ENCODE results near the gene JUP.

The JUP gene

GRCh38 chr17:41806685-41807445 lies 20.4 kb upstream of the JUP start:
- WGBS, 2 experiments, result 94% methylated on average over 8 of the region's 8 CpGs
- Histone ChIP-seq H3K9me3 (ENCODE audit: control insufficient read depth, low read length) (no peaks in the 10 kb centered on the region), H3K4me3 (ENCODE audit: insufficient read depth, low read depth, low read length) (no peak overlapping the region), H3K36me3 (ENCODE audit: control insufficient read depth, insufficient read depth, low read length) (peaks cover 9% of the 10 kb centered on the region), H3K4me1 (ENCODE audit: control insufficient read depth, insufficient read depth, low read length) (peaks cover 4% of the 10 kb centered on the region), H3K27ac (ENCODE audit: insufficient read depth, low read depth, low read length, poor library complexity, severe bottlenecking) (no peak overlapping the region), H3K27me3 (ENCODE audit: control insufficient read depth, insufficient read depth, low read length, poor library complexity, severe bottlenecking) (no peaks in the 10 kb centered on the region)

GRCh38 chr17:41803049-41804020 lies 16.8 kb upstream of the JUP start:
- H3K9me3 ChIP-seq (ENCODE audit: control insufficient read depth, low read length), result no peaks in the 10 kb centered on the region
- peaks cover 9% of the 10 kb centered on the region for H3K4me1 ChIP-seq (ENCODE audit: control insufficient read depth, insufficient read depth, low read length)
- H3K4me3 ChIP-seq (ENCODE audit: insufficient read depth, low read depth, low read length), result no peak overlapping the region
- H3K27me3 ChIP-seq (ENCODE audit: control insufficient read depth, insufficient read depth, low read length, poor library complexity, severe bottlenecking), result no peaks in the 10 kb centered on the region
- no peak overlapping the region for H3K27ac ChIP-seq (ENCODE audit: insufficient read depth, low read depth, low read length, poor library complexity, severe bottlenecking)
- WGBS, 2 experiments, result 80 to 81% methylated on average over 24 of the region's 24 CpGs
- H3K36me3 ChIP-seq (ENCODE audit: control insufficient read depth, insufficient read depth, low read length), result peaks cover 3% of the 10 kb centered on the region

DNA sequence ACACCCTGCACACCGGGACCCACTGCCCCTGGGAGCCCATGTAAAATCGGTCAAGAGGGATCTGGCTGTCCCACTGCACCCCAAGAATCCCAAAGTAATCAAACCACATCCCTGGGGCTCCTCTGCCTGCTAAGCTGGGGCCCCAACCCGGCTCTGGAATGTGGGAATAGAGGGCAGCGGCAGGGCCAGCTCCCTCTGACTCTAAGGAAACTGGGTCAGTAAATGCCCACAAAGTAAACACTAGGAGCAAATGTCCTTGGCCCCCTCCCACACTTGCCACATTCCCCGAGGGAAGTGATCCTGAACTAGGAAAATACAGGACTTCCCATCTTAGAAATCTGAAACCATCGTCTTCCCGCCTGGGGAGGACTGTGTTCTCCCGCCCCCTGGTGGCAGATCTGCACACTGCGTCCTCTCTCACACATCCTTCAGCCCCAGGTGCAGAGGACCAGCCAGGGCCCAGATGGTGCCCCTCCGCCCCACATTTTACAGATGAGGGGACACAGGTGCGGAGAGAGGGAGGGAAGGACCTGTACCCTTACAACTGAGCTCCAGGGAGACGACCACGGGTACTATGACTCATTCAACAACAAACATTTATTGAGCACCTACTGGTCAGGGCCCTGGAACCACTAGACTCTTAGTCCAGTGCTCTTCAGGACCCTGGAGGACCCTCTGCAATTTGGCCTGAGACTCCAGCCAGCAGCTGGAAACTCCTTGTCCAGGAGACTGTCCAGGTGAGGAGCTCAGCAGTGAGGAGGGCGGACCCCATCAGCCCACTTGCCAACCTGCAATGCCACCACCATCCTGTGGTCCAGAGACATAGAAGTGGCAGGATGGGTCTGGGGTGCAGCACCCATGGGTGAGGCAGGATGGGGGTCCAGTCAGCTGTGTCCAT lies 15.1 kb upstream of the JUP start:
- Histone ChIP-seq H3K9me3 (ENCODE audit: control insufficient read depth, low read length) (no peaks in the 10 kb centered on the region), H3K4me3 (ENCODE audit: insufficient read depth, low read depth, low read length) (no peak overlapping the region), H3K27ac (ENCODE audit: insufficient read depth, low read depth, low read length, poor library complexity, severe bottlenecking) (no peak overlapping the region), H3K36me3 (ENCODE audit: control insufficient read depth, insufficient read depth, low read length) (no peaks in the 10 kb centered on the region), H3K4me1 (ENCODE audit: control insufficient read depth, insufficient read depth, low read length) (peaks cover 9% of the 10 kb centered on the region), H3K27me3 (ENCODE audit: control insufficient read depth, insufficient read depth, low read length, poor library complexity, severe bottlenecking) (no peaks in the 10 kb centered on the region)
- WGBS, 2 experiments, result 18 to 19% methylated on average over 14 of the region's 14 CpGs

- 40% methylated on average over 18 of the region's 18 CpGs for WGBS, 2 experiments
- Histone ChIP-seq H3K9me3 (ENCODE audit: control insufficient read depth, low read length) (no peaks in the 10 kb centered on the region), H3K4me1 (ENCODE audit: control insufficient read depth, insufficient read depth, low read length) (peaks cover 9% of the 10 kb centered on the region), H3K27me3 (ENCODE audit: control insufficient read depth, insufficient read depth, low read length, poor library complexity, severe bottlenecking) (no peaks in the 10 kb centered on the region), H3K27ac (ENCODE audit: insufficient read depth, low read depth, low read length, poor library complexity, severe bottlenecking) (no peak overlapping the region), H3K4me3 (ENCODE audit: insufficient read depth, low read depth, low read length) (no peak overlapping the region), H3K36me3 (ENCODE audit: control insufficient read depth, insufficient read depth, low read length) (no peaks in the 10 kb centered on the region)
These were observed 14.3 kb upstream of the JUP start for GRCh38 chr17:41800601-41801373.

DNA sequence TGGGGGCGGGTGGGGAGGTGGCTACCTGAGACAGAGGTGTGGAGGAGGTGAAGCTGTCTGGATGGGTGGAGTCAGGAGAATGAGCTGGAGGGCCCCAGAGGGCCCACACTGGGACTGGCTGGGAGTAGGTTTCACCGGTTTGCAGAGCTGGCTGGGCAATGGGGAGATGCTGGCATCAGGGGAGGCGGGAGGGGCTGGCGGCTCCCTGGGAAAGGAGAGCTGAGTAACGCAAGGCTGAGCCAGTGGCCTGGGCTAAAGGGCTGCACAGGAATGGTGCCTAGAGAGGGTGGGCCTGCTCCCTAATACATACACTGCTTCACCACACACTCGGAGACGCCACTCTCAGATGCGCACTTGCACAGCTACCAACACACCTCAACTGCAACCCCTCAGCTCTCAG lies 12.9 kb upstream of the JUP start:
- H3K27me3 ChIP-seq (ENCODE audit: control insufficient read depth, insufficient read depth, low read length, poor library complexity, severe bottlenecking), result no peaks in the 10 kb centered on the region
- WGBS, 2 experiments, result 86 to 87% methylated on average over 8 of the region's 8 CpGs
- no peak overlapping the region for H3K27ac ChIP-seq (ENCODE audit: insufficient read depth, low read depth, low read length, poor library complexity, severe bottlenecking)

DNA sequence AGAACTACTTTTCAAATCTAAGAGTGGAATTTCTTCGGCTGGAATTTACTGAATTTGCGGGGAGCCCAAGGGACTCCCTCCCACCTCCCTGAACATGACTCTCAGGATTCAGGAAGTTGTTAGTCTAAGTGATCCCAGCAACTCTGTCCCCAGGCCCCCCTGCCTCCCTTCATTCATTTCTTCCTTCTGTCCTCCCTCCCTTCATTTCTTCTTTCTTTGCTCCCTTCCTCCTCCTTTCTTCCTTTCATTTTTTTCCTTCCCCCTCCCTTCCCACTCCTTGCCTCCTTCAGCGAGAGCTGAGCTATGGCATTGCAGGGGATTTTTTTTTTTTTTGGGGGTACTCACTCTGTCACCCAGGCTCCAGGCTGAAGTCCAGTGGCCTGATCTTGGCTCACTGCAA lies 10.9 kb upstream of the JUP start:
- no peak overlapping the region for H3K27ac ChIP-seq (ENCODE audit: insufficient read depth, low read depth, low read length, poor library complexity, severe bottlenecking)
- H3K27me3 ChIP-seq (ENCODE audit: control insufficient read depth, insufficient read depth, low read length, poor library complexity, severe bottlenecking), result no peaks in the 10 kb centered on the region
- H3K36me3 ChIP-seq (ENCODE audit: control insufficient read depth, insufficient read depth, low read length), result no peaks in the 10 kb centered on the region
- no peaks in the 10 kb centered on the region for H3K9me3 ChIP-seq (ENCODE audit: control insufficient read depth, low read length)
- H3K4me3 ChIP-seq (ENCODE audit: insufficient read depth, low read depth, low read length), result no peak overlapping the region
- peaks cover 30% of the 10 kb centered on the region for H3K4me1 ChIP-seq (ENCODE audit: control insufficient read depth, insufficient read depth, low read length)
- 83 to 91% methylated on average over 2 to 3 of the region's 3 CpGs for WGBS, 2 experiments

More for the DNA sequence above, 12.9 kb upstream of the JUP start:
- Histone ChIP-seq H3K9me3 (ENCODE audit: control insufficient read depth, low read length) (no peaks in the 10 kb centered on the region), H3K4me3 (ENCODE audit: insufficient read depth, low read depth, low read length) (no peak overlapping the region), H3K36me3 (ENCODE audit: control insufficient read depth, insufficient read depth, low read length) (no peaks in the 10 kb centered on the region), H3K4me1 (ENCODE audit: control insufficient read depth, insufficient read depth, low read length) (peaks cover 11% of the 10 kb centered on the region)

DNA sequence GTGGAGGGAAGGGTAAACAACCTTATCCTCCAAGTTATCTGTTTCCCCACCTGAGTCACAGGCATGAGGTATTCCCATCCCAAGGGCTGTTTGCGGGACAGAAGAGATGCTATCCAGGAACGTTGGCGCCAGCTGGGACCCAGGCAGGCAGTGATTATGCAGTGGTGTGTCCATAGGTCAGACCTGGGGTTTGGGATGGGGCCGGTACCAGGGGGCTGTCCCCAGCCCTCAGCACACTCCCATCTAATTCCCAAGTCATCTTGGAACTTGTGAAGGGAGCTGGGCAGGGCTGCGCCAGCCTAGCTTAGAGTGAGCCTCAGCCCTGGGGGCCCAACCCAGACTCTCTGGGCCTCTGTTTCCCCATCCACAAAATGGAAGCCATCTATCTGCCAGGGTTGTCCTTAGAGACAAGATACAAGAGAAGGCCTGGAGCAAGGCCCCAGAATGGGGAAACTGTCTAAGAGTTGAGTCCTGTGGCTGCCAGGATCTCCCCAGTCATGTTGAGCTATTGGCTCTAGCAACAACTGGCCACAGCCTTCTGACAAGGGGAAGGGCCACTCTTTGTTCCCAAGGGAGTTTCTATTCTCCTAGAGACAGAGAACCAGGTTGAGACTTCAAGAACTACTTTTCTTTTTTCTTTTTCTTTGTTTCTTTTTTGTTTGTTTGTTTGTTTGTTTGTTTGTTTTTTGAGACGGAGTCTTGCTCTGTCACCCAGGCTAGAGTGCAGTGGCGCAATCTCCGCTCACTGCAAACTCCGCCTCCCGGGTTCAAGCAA lies 9.8 kb upstream of the JUP start:
- H3K9me3 ChIP-seq (ENCODE audit: control insufficient read depth, low read length), result no peaks in the 10 kb centered on the region
- H3K27me3 ChIP-seq (ENCODE audit: control insufficient read depth, insufficient read depth, low read length, poor library complexity, severe bottlenecking), result no peaks in the 10 kb centered on the region
- H3K36me3 ChIP-seq (ENCODE audit: control insufficient read depth, insufficient read depth, low read length), result no peaks in the 10 kb centered on the region
- WGBS, 2 experiments, result 92 to 97% methylated on average over 10 of the region's 10 CpGs
- no peak overlapping the region for H3K27ac ChIP-seq (ENCODE audit: insufficient read depth, low read depth, low read length, poor library complexity, severe bottlenecking)
- no peak overlapping the region for H3K4me3 ChIP-seq (ENCODE audit: insufficient read depth, low read depth, low read length)
- H3K4me1 ChIP-seq (ENCODE audit: control insufficient read depth, insufficient read depth, low read length), result peaks cover 29% of the 10 kb centered on the region

GRCh38 chr17:41794540-41794975 lies 8.0 kb upstream of the JUP start:
- H3K27me3 ChIP-seq (ENCODE audit: control insufficient read depth, insufficient read depth, low read length, poor library complexity, severe bottlenecking), result no peaks in the 10 kb centered on the region
- H3K9me3 ChIP-seq (ENCODE audit: control insufficient read depth, low read length), result no peaks in the 10 kb centered on the region
- peaks cover 21% of the 10 kb centered on the region for H3K4me1 ChIP-seq (ENCODE audit: control insufficient read depth, insufficient read depth, low read length)
- no peak overlapping the region for H3K4me3 ChIP-seq (ENCODE audit: insufficient read depth, low read depth, low read length)
- WGBS, 2 experiments, result 92 to 96% methylated on average over 5 of the region's 5 CpGs
- no peak overlapping the region for H3K27ac ChIP-seq (ENCODE audit: insufficient read depth, low read depth, low read length, poor library complexity, severe bottlenecking)
- no peaks in the 10 kb centered on the region for H3K36me3 ChIP-seq (ENCODE audit: control insufficient read depth, insufficient read depth, low read length)

Data from ectodermal cell (in vitro differentiated cells).